OCI-LY1 (cell line): Measurements from ENCODE around the gene ACTR3.

Source experiments
- CTCF ChIP-seq: fragments of 200-600 bp; sonication (generic), shearing (Covaris generic); IDR thresholded peaks from 2 replicates; pipeline ENCODE4 v1.5.1; 2017; ENCODE audit warnings: mild to moderate bottlenecking, antibody characterized with exemption, low read length, moderate library complexity, mixed read lengths
- EZH2 ChIP-seq: fragments of 200-600 bp; sonication (generic), shearing (Covaris generic); IDR thresholded peaks from 2 replicates; pipeline ENCODE4 v1.8.0; 2017; ENCODE audit warnings: borderline replicate concordance, mixed run types, mild to moderate bottlenecking, antibody characterized with exemption, low read length, moderate library complexity, mixed read lengths

- no peak for TF ChIP-seq CTCF
- no peak for TF ChIP-seq EZH2
Measured at GRCh38 chr2:113937501-113937900, 47.6 kb downstream of the ACTR3 start.
